Pulmonary artery endothelial cell (primary cell): ENCODE measurements around the gene CLCA1. TPM values are rescaled to one million over a fixed set of nuclear protein-coding genes. Genes with fewer than 3 reads are reported as not detected.
"Not testable (repeated sequence)": the region's sequence is repeated elsewhere in the genome, so short reads cannot be mapped to it uniquely, and the experiment has no call there.

ENCODE experiments used
- DNase-seq: peaks from one replicate; pipeline ENCODE4 v3.0.0-alpha.2; 2011; ENCODE audit warnings: low read depth, low spot score
- total RNA-seq: library from RNA; depleted of rRNA; stranded (reverse); fragments of >200 nt; gene quantifications from 2 replicates; pipeline ENCODE4 v1.2.3, GENCODE V29; 2014

CLCA1 gene
- total RNA-seq, 1 donor from 2014 or later = not detected

- DNase-seq = no peak
These were observed 7.7 kb upstream of the CLCA1 start for GRCh38 chr1:86460998-86461397.

GRCh38 chr1:86461482-86461881 is 7.2 kb upstream of the CLCA1 start:
- DNase-seq = no peak

- no peak for DNase-seq
These were observed 3.9 kb upstream of the CLCA1 start for GRCh38 chr1:86464819-86465218.

GRCh38 chr1:86466109-86466844 is 2.5 kb upstream of the CLCA1 start:
- DNase-seq = no peak

- no peak for DNase-seq
These were observed 1.7 kb upstream of the CLCA1 start for GRCh38 chr1:86466986-86467385.

- no peak for DNase-seq
These were observed 2.1 kb downstream of the CLCA1 start for GRCh38 chr1:86470859-86471258.

GRCh38 chr1:86471291-86471690 is 2.6 kb downstream of the CLCA1 start:
- DNase-seq = no peak

- DNase-seq = no peak
These were observed 3.4 kb downstream of the CLCA1 start for GRCh38 chr1:86472152-86472551.

- no peak for DNase-seq
These were observed 4.0 kb downstream of the CLCA1 start for GRCh38 chr1:86472767-86473166.

GRCh38 chr1:86477256-86477655 is 8.5 kb downstream of the CLCA1 start:
- no peak for DNase-seq

- no peak for DNase-seq
These were observed 9.0 kb downstream of the CLCA1 start for GRCh38 chr1:86477682-86478081.

GRCh38 chr1:86478416-86479156 is 9.9 kb downstream of the CLCA1 start:
- DNase-seq = no peak

- no peak for DNase-seq
These were observed 13.2 kb downstream of the CLCA1 start for GRCh38 chr1:86481966-86482365.

- no peak for DNase-seq
These were observed 18.5 kb downstream of the CLCA1 start for GRCh38 chr1:86487131-86487810.

GRCh38 chr1:86487811-86488141 is 19.0 kb downstream of the CLCA1 start:
- DNase-seq = no peak

GRCh38 chr1:86489242-86489878 is 20.6 kb downstream of the CLCA1 start:
- no peak for DNase-seq

GRCh38 chr1:86491171-86491950 is 22.6 kb downstream of the CLCA1 start:
- DNase-seq = no peak

- DNase-seq = no peak
These were observed 29.6 kb downstream of the CLCA1 start for GRCh38 chr1:86498281-86498680.

GRCh38 chr1:86499987-86500593 is 31.4 kb downstream of the CLCA1 start:
- DNase-seq = no peak

GRCh38 chr1:86500714-86501113 is 32.0 kb downstream of the CLCA1 start:
- no peak for DNase-seq

- not testable (repeated sequence) for DNase-seq
These were observed 33.5 kb downstream of the CLCA1 start for GRCh38 chr1:86502125-86502646.
